ENCODE results near the gene MRPL12.

Gene MRPL12

GRCh38 chr17:81683208-81683583 lies 20.0 kb upstream of the MRPL12 start:
- DNase-seq: no peak

DNA sequence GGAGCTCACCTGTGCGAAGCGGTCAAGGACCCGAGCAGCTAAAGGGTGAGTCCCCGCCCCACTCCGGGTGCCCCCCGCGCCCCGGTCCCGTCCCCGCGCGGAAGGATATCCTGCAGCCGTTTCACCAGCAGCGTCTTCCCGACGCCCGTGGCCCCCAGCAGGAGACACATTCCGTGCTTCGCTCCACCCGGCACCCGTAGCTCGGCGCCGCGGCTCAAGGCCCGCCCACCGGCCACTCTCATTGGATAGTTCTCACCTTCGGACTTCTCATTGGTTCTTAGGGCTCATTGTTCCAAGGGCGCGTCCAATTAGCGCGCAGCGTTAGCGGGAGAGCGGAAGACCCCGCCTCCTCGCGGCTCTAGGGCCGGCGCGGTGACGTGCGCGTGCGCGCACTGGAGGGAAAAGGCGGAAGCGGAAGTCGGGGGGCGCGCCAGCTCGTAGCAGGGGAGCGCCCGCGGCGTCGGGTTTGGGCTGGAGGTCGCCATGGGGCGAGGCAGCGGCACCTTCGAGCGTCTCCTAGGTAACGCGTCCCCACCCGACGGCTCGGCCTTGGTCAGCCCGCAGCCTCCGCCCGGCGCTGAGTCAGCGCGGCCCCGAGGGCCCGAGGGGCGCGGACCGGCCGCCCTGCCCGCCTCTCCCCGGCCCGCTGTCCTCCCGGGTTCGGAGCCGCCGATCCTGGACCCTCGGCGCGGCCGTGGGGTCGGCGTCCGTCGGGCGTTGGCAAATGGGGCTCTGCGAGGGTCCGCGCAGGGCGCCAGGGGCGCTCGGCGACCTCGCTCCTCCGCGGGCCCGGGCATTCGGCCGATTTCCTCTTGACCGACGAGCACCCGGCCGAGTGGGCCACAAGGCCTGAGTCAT lies 19.4 kb upstream of the MRPL12 start, which contains the start of the genes ARL16 and HGS:
Gene ARL16 (minus strand): TSS at position 214 of the 858 bp plus-strand sequence. CDS start 44 bp downstream, at position 170.
Gene HGS (plus strand): TSS at position 428 of the 858 bp plus-strand sequence. CDS start 56 bp downstream, at position 484.
- peak; percentile 97 for DNase-seq

DNA sequence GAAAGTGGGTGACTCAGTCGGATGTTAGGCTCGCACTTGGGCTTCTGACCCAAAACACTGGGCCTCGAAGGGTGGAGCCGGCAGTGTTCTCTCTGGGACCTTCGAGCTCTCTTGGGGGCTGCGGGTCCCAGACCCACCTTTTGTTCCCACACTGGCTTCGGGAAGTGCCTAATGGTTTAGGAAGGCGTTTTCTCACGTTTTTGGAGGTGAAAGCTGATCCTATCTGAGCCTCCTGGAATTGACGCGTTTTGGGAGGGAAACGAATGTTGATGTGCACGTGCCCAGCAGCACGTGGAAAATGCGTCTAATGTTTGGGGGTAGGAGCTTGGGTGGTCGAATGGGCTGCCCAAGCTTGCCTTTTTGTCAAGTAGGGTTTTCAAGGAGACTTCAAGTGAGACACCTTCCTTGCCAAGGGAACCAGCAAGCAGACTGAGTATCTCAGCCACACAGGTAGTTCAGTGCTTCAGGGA lies 18.7 kb upstream of the MRPL12 start:
- DNase-seq: no peak

DNA sequence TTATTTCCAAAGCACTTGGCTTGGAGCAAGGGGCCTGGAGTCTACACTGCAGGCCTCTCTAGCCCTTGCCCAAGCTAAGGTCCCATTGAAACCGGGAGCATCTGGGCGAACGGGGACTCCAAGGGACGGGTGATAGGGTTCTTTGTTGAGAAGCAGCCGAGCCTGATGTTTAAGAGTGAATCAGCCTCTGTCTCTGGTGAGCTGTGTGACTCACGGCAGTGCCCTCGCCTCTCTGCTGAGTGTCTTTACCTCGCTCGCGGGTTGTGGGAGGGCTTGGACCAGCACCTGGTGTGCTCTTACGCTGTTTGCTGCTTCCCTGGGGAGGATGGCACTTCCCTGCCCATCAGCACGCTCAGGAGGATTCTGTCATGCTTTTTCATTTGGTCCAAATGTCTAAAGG lies 18.1 kb upstream of the MRPL12 start:
- no peak for DNase-seq

GRCh38 chr17:81686614-81687013 lies 16.6 kb upstream of the MRPL12 start:
- DNase-seq: no peak

- DNase-seq: no peak
Measured at GRCh38 chr17:81687770-81688541, 15.2 kb upstream of the MRPL12 start.

DNA sequence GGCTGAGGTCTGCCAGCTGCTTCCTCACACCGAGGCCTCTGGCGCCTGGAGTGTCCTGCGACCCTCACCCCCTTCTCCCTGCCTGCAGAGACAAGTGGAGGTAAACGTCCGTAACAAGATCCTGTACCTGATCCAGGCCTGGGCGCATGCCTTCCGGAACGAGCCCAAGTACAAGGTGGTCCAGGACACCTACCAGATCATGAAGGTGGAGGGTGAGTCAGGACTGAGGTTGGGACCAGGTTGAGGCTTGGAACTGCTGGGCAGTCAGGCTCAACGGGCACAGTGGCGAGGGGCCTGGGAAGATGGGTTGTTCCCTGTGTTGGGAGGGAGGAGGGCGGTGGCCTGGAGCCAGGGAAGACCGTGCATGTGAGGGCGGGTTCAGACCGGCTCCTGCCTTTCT lies 14.6 kb upstream of the MRPL12 start:
- DNase-seq: no peak

DNA sequence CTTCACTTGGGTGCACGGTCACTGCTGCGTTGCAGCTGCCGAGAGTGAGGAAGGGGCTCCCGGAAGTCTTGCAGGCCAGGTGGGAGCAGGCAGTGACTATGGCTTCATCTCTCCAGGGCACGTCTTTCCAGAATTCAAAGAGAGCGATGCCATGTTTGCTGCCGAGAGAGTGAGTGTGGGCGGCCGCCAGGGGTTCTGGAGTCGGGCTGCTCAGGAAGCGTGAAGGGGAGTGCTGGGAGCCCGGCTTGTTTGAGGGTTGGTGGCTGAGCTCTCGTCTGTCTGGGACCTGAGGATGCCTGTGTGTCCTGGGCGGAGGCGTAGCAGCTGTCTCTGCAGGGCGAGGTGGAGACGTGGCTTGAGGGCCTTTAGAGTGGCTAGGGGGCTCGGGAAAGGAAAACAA lies 13.1 kb upstream of the MRPL12 start:
- DNase-seq: no peak

- DNase-seq: no peak
Measured at GRCh38 chr17:81690549-81690948, 12.6 kb upstream of the MRPL12 start.

GRCh38 chr17:81691196-81691595 lies 12.0 kb upstream of the MRPL12 start:
- DNase-seq: no peak

DNA sequence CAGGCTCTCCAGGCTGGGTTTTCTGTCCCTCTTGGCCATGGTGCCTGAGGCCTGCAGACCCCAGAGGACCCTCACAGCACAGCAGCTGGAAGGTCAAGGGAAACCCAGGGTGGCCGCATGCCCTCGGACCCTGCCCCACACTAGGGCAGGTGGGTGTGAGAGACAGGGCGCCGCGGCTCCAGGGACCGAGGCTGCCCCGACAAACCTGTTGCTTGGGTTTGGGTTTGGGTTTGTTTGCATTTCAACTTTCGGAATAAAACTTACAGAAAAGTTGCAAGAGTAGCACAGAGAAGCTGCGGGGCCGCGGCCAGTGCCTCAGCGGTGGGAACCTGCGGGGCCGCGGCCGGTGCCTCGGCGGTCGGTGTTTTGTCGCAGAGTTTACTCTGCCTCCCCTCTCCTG lies 11.6 kb upstream of the MRPL12 start:
- no peak for DNase-seq

GRCh38 chr17:81693509-81694210 lies 9.5 kb upstream of the MRPL12 start:
- DNase-seq: no peak

DNA sequence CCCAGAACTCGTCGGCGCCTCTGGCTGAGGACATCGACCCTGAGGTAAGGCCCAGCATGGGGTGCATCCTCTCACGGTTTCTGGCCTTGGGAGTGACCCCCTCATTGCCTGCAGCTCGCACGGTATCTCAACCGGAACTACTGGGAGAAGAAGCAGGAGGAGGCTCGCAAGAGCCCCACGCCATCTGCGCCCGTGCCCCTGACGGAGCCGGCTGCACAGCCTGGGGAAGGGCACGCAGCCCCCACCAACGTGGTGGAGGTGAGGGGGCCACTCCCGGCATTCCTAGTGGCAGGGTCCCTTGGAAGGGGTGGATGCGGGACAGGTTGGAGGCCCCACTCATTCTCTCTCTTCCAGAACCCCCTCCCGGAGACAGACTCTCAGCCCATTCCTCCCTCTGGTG lies 8.4 kb upstream of the MRPL12 start:
- no peak for DNase-seq

DNA sequence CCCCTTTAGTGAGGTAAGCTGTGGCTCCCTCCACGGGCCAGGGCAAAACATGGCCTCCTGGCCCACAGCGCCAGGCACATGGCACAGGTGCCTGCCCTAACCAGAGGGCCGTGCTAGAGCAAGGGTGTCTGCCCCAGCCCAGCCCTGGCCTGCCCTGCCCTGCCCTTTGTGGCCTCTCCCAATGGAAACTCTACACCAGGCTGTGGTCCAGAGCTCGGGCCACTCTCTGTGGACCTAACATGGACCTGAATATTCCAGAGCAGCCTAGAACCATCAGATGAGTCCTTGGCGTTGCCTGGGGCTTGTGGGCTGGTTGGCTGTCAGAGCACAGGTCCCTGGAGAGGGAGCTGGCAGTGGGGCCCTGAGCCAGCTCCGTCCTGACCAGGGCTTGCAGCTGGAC lies 8.0 kb upstream of the MRPL12 start:
- DNase-seq: no peak

GRCh38 chr17:81695801-81696200 lies 7.4 kb upstream of the MRPL12 start:
- DNase-seq: no peak

- no peak for DNase-seq
Measured at GRCh38 chr17:81696218-81696941, 6.8 kb upstream of the MRPL12 start.

GRCh38 chr17:81697261-81698044 lies 5.7 kb upstream of the MRPL12 start:
- DNase-seq: no peak

- DNase-seq: no peak
Measured at GRCh38 chr17:81700353-81701287, 2.5 kb upstream of the MRPL12 start.

- no peak for DNase-seq
Measured at GRCh38 chr17:81701288-81702071, 1.7 kb upstream of the MRPL12 start.
